GM18868 (cell line): Measurements from ENCODE around the gene LUC7L.

Source experiments
- ATAC-seq: cut with Tn5 transposase; IDR thresholded peaks from one replicate; pipeline ENCODE4 v1.9.1; 2021; ENCODE audit warnings: mild to moderate bottlenecking, moderate library complexity; ENCODE audit not compliant: unreplicated experiment

LUC7L gene

DNA sequence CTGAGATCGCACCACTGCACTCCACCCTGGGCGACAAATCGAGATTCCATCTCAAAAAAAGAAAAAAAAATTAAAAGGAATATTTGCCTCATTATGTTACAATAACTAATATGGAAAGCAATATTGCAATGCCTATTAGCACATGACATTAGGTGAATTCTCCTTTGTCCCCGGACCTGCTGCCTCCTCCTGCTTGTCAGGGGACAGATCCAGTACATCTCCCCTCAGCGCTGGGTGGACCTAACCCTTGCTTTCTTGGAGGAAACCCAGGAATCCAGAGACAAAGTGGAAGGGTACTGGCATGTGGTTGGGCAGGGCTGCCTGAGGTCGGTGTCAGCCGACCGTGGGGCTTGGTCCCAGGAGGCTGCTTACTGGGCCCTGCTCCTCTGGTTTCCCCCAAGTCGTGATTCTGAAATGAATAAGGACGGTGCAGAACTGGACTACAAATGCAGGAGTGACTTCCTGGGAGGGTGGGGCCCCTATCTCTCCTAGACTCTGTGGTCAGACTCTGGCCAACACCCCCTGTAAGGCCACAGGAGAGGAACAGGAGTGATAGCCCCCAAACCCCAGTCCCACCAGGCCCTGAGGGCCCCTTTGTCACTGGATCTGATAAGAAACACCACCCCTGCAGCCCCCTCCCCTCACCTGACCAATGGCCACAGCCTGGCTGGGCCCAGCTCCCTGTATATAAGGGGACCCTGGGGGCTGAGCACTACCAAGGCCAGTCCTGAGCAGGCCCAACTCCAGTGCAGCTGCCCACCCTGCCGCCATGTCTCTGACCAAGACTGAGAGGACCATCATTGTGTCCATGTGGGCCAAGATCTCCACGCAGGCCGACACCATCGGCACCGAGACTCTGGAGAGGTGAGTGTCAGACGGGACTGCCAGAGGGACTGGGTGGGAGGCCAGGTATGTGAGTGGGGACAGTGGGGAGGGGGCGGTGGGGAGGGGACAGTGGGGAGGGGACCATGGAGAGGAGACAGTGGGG, 76.8 kb downstream of the LUC7L start, which contains the start of gene HBZ:
TSS of gene HBZ (plus strand) at position 504 of the 988 bp plus-strand sequence. CDS start at position 770, 266 bp downstream.
- ATAC-seq, result no peak

DNA sequence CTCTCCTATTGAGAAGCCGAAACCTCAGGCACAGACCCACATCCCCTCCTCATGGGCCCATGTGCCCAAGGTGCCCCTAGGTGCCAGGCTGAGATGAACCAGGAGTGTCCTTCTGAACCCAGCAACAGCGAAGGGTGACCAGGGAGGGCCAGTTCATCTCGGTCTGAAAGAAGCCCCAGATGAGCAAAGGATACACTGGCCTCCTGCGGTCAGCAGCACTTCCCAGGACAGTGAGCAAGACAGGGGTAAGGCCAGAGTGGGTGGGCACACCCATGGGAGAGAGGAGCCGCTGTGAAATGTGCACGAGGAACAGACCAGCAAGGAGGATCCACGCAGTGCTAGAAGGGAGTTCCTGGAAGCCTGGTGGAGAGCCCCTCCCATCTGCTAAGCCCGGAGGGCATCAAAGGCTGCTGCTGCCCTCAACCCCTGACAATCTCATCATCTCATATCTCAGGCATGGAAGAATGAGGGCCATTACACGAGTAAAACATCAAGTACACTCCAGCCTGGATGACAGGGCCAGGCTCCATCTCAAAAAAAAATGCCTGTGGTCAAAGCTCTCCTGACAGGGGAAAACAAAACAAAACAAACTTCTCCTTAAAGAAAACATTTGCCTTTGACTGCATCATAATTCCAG, 80.1 kb downstream of the LUC7L start:
- no peak for ATAC-seq

DNA sequence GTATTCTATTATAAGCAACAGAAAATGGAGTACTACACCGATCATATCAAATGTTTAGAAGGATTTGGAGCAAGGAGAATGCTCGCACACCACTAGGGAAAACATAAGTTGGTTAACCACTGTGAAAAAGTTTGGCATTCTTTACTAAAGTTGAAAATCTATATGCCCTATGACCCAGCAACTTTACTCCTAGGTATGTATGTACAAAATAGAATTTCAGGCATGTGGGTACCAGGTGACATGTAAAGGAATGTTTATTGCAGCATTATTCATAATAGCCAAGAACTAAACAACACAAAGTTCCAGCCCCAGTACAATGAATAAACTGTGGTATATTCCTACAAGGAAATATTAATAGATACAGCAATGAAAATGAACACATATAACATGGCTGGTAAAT, 82.6 kb downstream of the LUC7L start:
- no peak for ATAC-seq

DNA sequence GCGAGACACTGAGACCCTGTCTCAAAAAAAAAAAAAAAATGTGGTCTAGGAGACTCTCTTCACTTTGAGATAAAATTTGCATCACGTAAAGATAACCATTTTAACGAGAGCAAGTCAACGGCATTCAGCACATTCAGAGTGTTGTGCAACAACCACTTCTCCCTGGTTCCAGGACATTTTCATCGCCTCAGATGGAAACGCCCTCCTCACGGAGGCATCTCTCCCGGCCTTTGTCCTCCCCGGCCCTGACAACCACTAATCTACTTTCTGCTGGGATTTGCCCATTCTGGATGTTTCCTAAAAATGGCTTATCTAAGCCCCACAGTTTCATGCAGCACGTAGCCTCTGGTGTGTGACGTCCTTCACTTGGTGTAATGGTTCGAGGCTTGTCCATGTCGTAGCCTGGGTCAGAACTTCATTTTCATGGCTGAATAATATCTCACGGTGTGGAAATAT, 84.4 kb downstream of the LUC7L start:
- no peak for ATAC-seq

DNA sequence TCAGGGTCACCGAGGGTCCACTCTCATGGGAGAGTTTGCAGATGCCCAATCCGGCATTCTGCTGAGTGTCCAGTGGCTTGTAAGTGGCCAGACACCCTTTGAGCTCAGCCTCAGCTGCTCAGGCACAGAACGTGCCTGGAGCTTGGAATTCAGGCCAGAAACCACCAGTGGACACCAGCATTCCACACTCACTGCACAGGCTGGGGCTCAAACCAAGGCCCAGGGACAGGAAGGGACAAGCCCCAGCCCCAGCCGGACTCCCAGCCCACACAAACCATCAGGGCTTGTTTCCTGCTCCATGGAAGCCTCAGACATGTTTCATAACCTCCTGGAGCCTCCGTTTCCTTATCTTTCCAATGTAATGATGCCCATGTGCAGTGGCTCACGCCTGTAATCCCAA, 85.8 kb downstream of the LUC7L start:
- ATAC-seq, result no peak

DNA sequence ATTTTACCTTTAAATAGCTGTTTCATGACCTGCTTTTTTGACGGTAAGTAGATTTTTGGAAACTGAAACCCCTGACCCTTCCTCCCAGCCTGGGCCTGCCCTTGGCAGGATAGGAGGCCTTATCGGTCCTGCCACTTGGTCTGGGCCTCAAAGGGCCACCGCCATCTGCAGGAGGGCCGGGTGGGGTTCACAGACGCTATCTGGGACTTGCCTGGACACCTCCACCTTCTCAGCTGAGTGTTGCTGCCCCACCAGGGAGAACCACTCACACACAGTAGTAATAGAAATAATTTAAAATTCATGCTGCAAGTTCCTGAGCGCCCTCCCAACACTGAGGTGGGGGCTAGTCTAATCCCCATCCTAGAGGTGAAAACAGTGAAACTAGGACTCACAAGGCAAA, 86.2 kb downstream of the LUC7L start:
- ATAC-seq, result no peak

DNA sequence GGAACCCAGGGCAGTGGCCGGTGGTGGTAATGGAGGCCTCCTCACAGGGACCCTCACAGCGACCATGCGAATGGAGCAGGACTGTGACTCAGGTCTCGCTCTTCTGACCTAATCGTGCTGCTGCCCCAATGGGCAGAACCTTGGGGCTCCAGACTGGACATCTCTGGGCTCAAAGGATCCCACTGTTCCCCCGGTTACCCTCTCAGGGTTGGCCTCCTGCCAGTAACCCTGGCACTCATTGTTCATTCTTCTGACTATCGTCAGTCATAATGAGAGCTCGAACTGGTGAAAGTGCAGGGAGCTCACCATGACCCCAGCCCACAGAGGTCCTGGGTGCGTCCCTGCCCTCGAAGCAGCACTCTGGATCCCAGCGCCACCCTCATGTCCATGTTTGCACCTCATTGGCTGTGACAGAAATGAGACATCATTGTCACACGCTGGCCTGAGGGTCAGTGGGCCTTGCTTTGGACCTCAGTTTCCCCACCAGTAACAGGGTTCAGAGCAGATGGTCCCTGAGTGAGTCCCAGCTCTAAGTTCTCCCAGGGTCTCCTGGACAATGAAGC, 86.8 kb downstream of the LUC7L start:
- no peak for ATAC-seq

DNA sequence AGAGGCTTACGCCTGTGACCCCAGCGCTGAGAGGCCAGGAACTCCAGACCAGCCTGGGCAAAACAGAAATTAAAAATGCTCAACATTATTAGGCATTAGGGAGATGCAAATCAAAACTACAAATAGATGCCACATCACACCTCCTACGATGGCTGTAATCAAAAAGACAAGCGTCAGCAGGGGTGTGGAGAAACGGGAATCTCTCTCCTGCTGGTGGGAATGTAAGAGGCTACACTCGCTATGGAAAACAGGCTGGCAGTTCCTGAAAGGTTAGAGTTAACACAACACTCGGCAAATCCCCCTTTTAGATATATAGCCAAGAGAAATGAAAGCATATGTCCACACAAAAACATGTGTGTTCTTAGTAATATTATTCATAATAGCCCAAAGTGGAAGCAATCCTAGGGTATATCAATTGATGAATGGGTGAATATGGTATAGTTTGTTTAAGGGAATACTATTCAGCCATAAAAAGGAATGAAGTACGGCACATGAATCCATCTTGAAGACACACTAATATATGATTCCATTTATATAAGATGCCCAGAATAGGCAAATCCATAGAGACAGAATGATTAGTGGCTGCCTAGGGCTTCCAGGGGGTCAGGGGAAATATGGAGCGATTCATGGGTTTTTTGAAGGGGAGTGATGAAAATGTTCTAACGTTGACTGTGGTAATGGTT, 88.9 kb downstream of the LUC7L start:
- ATAC-seq, result no peak
